ENCODE data around the gene CRYZL1. TPM values are rescaled to one million over a fixed set of nuclear protein-coding genes. Genes with fewer than 3 reads are reported as not detected.

The CRYZL1 gene
- total RNA-seq, 1 donor from 2014 or later, result 32.2 TPM

DNA sequence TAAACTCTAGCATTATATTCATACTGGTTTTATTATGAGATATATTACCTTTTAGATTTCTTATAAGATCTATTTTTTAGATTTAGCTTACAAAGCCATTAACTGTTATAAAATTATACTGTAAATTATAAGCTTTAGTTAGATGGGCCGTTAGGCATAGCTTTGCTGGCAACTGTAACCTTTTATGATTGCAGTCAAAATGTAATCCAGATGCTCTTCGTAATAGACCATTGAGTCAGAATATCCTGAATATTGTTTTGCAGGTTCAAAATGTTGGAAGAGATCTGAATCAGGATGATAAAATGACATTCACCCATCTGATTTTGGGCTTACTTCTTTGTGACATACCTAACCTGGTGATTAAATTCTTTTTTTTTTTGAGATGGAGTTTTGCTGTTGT is 21.7 kb upstream of the CRYZL1 start:
- Mint-ChIP-seq H3K36me3 (ENCODE audit: low read depth, unreplicated experiment) (peaks cover 4% of the 10 kb centered on the region), H3K4me3 (ENCODE audit: unreplicated experiment) (no peak overlapping the region), H3K27me3 (ENCODE audit: unreplicated experiment) (no peaks in the 10 kb centered on the region), H3K27ac (ENCODE audit: unreplicated experiment) (no peak overlapping the region), H3K9me3 (ENCODE audit: unreplicated experiment) (no peaks in the 10 kb centered on the region), H3K4me1 (ENCODE audit: unreplicated experiment) (peaks cover 13% of the 10 kb centered on the region)
- DNase-seq (ENCODE audit: low spot score), result no peak
- TF ChIP-seq, protein P1, sequence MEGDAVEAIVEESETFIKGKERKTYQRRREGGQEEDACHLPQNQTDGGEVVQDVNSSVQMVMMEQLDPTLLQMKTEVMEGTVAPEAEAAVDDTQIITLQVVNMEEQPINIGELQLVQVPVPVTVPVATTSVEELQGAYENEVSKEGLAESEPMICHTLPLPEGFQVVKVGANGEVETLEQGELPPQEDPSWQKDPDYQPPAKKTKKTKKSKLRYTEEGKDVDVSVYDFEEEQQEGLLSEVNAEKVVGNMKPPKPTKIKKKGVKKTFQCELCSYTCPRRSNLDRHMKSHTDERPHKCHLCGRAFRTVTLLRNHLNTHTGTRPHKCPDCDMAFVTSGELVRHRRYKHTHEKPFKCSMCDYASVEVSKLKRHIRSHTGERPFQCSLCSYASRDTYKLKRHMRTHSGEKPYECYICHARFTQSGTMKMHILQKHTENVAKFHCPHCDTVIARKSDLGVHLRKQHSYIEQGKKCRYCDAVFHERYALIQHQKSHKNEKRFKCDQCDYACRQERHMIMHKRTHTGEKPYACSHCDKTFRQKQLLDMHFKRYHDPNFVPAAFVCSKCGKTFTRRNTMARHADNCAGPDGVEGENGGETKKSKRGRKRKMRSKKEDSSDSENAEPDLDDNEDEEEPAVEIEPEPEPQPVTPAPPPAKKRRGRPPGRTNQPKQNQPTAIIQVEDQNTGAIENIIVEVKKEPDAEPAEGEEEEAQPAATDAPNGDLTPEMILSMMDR (IDR thresholded peaks at IDR 0.05; ENCODE audit: unreplicated experiment), result no peak

DNA sequence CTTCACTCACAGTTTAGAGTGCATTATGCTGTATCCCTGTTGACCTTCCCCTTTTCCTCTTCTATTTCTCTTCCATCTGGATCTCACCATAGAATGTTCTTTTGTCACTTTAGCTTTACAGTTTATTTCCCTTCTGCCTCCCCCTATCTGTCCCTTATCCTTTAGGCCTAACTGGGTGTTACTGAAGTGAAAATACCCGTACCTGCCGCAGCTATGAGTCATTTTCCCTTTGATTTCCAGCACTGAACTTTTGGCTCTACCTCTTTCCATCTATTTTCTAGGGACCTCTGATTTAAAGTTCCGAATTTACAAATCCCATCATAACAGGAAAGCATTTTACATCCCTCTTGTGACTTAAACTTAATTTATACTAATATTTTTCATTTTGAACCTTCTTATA is 20.5 kb upstream of the CRYZL1 start:
- TF ChIP-seq, protein P1 (IDR thresholded peaks at IDR 0.05; ENCODE audit: unreplicated experiment), result no peak
- H3K36me3 Mint-ChIP-seq (ENCODE audit: low read depth, unreplicated experiment), result peaks cover 7% of the 10 kb centered on the region
- no peaks in the 10 kb centered on the region for H3K27me3 Mint-ChIP-seq (ENCODE audit: unreplicated experiment)
- H3K27ac Mint-ChIP-seq (ENCODE audit: unreplicated experiment), result no peak overlapping the region
- DNase-seq (ENCODE audit: low spot score), result no peak
- H3K4me1 Mint-ChIP-seq (ENCODE audit: unreplicated experiment), result peaks cover 18% of the 10 kb centered on the region
- no peak overlapping the region for H3K4me3 Mint-ChIP-seq (ENCODE audit: unreplicated experiment)
- no peaks in the 10 kb centered on the region for H3K9me3 Mint-ChIP-seq (ENCODE audit: unreplicated experiment)

DNA sequence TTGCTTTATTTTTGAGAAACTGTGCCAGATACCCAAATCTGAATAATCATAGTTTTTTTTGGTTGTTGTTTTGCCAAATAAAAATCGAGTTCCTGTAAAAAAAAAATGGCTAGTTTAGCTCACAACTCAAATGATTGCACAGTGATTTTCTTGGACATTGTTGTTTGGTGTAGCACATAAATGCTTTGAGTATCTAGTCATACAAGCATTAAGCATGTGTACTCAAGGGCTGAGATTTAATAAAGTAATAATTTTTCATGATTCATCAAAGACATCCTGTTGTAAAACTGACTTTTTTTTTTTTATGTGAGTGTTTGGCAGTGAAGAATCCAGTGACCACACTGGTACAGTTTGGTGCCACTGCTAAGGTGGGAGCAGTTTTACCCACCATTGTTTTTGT is 19.6 kb upstream of the CRYZL1 start:
- Mint-ChIP-seq H3K27me3 (ENCODE audit: unreplicated experiment) (no peaks in the 10 kb centered on the region), H3K9me3 (ENCODE audit: unreplicated experiment) (no peaks in the 10 kb centered on the region), H3K4me1 (ENCODE audit: unreplicated experiment) (peaks cover 22% of the 10 kb centered on the region), H3K4me3 (ENCODE audit: unreplicated experiment) (no peak overlapping the region), H3K27ac (ENCODE audit: unreplicated experiment) (no peak overlapping the region), H3K36me3 (ENCODE audit: low read depth, unreplicated experiment) (peaks cover 8% of the 10 kb centered on the region)
- DNase-seq (ENCODE audit: low spot score), result no peak
- TF ChIP-seq, protein P1 (IDR thresholded peaks at IDR 0.05; ENCODE audit: unreplicated experiment), result no peak

DNA sequence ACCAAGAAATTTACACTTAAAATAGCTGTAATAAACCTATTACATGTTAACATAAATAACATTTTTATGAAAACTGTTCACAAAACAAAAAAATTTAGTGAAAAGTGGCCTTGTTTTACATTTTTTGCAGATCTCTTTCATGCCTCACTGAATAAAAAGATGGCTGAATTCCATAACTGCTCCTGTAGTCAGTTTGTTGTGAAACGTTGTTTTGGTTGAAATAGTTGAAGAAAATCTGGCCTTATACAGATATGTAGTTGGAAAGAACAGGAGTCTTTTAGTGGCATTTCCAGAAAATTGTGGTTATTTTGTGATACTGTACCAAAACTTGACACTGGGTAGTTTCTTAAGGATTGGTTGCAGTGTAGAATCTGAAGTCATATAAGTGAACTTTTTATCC is 18.9 kb upstream of the CRYZL1 start:
- TF ChIP-seq, protein P1 (IDR thresholded peaks at IDR 0.05; ENCODE audit: unreplicated experiment), result no peak
- Mint-ChIP-seq H3K4me1 (ENCODE audit: unreplicated experiment) (peaks cover 28% of the 10 kb centered on the region), H3K4me3 (ENCODE audit: unreplicated experiment) (no peak overlapping the region), H3K27ac (ENCODE audit: unreplicated experiment) (no peak overlapping the region), H3K9me3 (ENCODE audit: unreplicated experiment) (no peaks in the 10 kb centered on the region), H3K27me3 (ENCODE audit: unreplicated experiment) (no peaks in the 10 kb centered on the region), H3K36me3 (ENCODE audit: low read depth, unreplicated experiment) (peaks cover 8% of the 10 kb centered on the region)
- DNase-seq (ENCODE audit: low spot score), result no peak

DNA sequence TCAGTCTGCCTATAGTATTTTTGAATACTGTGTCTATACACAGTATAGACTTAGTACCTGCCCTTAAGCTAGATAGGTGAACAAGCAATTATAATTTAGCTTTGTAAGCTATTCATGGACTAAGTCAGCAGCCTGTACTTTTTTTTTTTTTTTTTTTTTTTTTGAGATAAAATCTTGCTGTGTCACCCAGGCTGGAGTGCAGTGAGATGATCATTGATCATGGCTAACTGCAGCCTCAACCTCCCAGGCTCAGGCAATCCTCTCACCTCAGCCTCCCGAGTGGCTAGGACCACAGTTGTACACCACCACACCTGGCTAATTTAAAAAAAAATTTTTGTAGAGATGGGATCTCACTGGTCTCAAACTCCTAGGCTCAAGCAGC is 18.0 kb upstream of the CRYZL1 start:
- H3K36me3 Mint-ChIP-seq (ENCODE audit: low read depth, unreplicated experiment), result peaks cover 13% of the 10 kb centered on the region
- no peak overlapping the region for H3K27ac Mint-ChIP-seq (ENCODE audit: unreplicated experiment)
- TF ChIP-seq, protein P1 (IDR thresholded peaks at IDR 0.05; ENCODE audit: unreplicated experiment), result no peak
- no peak for DNase-seq (ENCODE audit: low spot score)
- H3K27me3 Mint-ChIP-seq (ENCODE audit: unreplicated experiment), result no peaks in the 10 kb centered on the region
- peaks cover 35% of the 10 kb centered on the region for H3K4me1 Mint-ChIP-seq (ENCODE audit: unreplicated experiment)
- no peaks in the 10 kb centered on the region for H3K9me3 Mint-ChIP-seq (ENCODE audit: unreplicated experiment)
- H3K4me3 Mint-ChIP-seq (ENCODE audit: unreplicated experiment), result no peak overlapping the region

Data from endothelial cell (in vitro differentiated cells).